A549 (cell line): ENCODE data around the gene PYURF. TPM values are rescaled to one million over a fixed set of nuclear protein-coding genes. Genes with fewer than 3 reads are reported as not detected.
A peak's percentile ranks its signal among the peaks of the same experiment; 100 is the strongest.

Experiments
- ATAC-seq, 2 experiments: fragments of 200-7000 bp in 1 of 2; fragments of >200 bp in 1 of 2; cut with Nextera tagmentation in 1 of 2; cut with Tn5 transposase in 1 of 2; 3 replicates each; pipeline versions ENCODE4 v1.8.0 to v1.9.1; 2018 to 2020; ENCODE audit warnings: mild to moderate bottlenecking in 1 of 2, moderate library complexity in 1 of 2
- CTCF ChIA-PET: fragments of 300-600 bp; sonication (Branson Sonifier 250); formaldehyde crosslinking; extraction: SDS; loops from one replicate; lab custom pipeline; 2021; ENCODE audit warnings: antibody characterized with exemption, inconsistent platforms; lab: Yijun Ruan, JAX
- POLR2A ChIA-PET: fragments of 350-600 bp; formaldehyde crosslinking; extraction: SDS; loops from one replicate; lab custom pipeline; 2021; ENCODE audit warnings: antibody characterized with exemption, inconsistent platforms; lab: Yijun Ruan, JAX
- DNase-seq, 2 experiments: peaks; one replicate each; pipeline versions ENCODE4 v3.0.0 to v3.0.0-alpha.2; 2011 to 2016; ENCODE audit warnings: low read depth in 1 of 2, low spot score in 1 of 2
- FAIRE-seq: peaks from 2 replicates; lab custom pipeline; 2011; peaks lifted over from hg19 to GRCh38; lab: Jason Lieb, UNC
- H3K27ac ChIP-seq, 2 experiments: fragments of >200 bp; sonication (Bioruptor Twin); formaldehyde crosslinking; 3 replicates each; pipeline ENCODE4 v1.5.1; 2016 to 2017
- H3K4me1 ChIP-seq: fragments of >200 bp; sonication (Bioruptor Twin); formaldehyde crosslinking; 3 replicates; pipeline ENCODE4 v1.6.1; 2016
- H3K4me2 ChIP-seq: fragments of >200 bp; sonication (Bioruptor Twin); formaldehyde crosslinking; 3 replicates; pipeline ENCODE4 v1.6.1; 2016
- H3K4me3 ChIP-seq: fragments of >200 bp; sonication (Bioruptor Twin); formaldehyde crosslinking; 3 replicates; pipeline ENCODE4 v1.5.1; 2016
- H3K9me3 ChIP-seq: fragments of >200 bp; sonication (Bioruptor Twin); formaldehyde crosslinking; 3 replicates; pipeline ENCODE4 v1.6.1; 2016
- BCL3 ChIP-seq: fragments of >200 bp; sonication (Bioruptor Twin); formaldehyde crosslinking; IDR thresholded peaks from 3 replicates; pipeline ENCODE4 v1.6.1; 2016
- BHLHE40 ChIP-seq: IDR thresholded peaks from 2 replicates; pipeline ENCODE4 v1.6.1; 2012; ENCODE audit warnings: low read depth, low read length, inconsistent platforms
- CBX8 ChIP-seq: fragments of 200-600 bp; sonication (generic); IDR thresholded peaks from 2 replicates; pipeline ENCODE4 v1.6.1; 2016
- CHD2 ChIP-seq: fragments of 150-350 bp; IDR thresholded peaks from 2 replicates; pipeline ENCODE4 v1.6.1; 2014; ENCODE audit warnings: low read length; ENCODE audit not compliant: partially characterized antibody
- CHD4 ChIP-seq: fragments of 200-600 bp; sonication (generic); IDR thresholded peaks from 2 replicates; pipeline ENCODE4 v1.6.1; 2016; ENCODE audit warnings: antibody characterized with exemption, mild to moderate bottlenecking, borderline replicate concordance
- CTCF ChIP-seq: fragments of >200 bp; sonication (Bioruptor Twin); formaldehyde crosslinking; IDR thresholded peaks from 3 replicates; pipeline ENCODE4 v1.5.1; 2016
- ELK1 ChIP-seq: fragments of 150-350 bp; IDR thresholded peaks from 2 replicates; pipeline ENCODE4 v1.6.1; 2014; ENCODE audit warnings: low read depth, mild to moderate bottlenecking, low read length
- FOSL2 ChIP-seq, 2 experiments: fragments of 450-650 bp in 1 of 2; fragments of >200 bp in 1 of 2; sonication (Bioruptor Twin) in 1 of 2; formaldehyde crosslinking; IDR thresholded peaks; 2 replicates each; pipeline versions ENCODE4 v1.5.0 to v1.6.1; 2016 to 2020; ENCODE audit warnings: mild to moderate bottlenecking in 1 of 2, moderate library complexity in 1 of 2
- HEYL ChIP-seq: fragments of 250-450 bp; sonication (Bioruptor Pico); IDR thresholded peaks from 2 replicates; pipeline ENCODE4 v1.8.0; 2021; ENCODE audit warnings: mild to moderate bottlenecking, moderate library complexity
- HOXB13 ChIP-seq: fragments of 250-450 bp; sonication (Bioruptor Pico); IDR thresholded peaks from 2 replicates; pipeline ENCODE4 v1.5.0; 2020; ENCODE audit warnings: low read depth, mild to moderate bottlenecking, moderate library complexity
- KDM5A ChIP-seq: fragments of 200-600 bp; sonication (generic); IDR thresholded peaks from 2 replicates; pipeline ENCODE4 v1.6.1; 2016; ENCODE audit warnings: antibody characterized with exemption, mild to moderate bottlenecking
- MAFK ChIP-seq: fragments of 450-650 bp; IDR thresholded peaks from 2 replicates; pipeline ENCODE4 v1.6.1; 2014; ENCODE audit not compliant: partially characterized antibody
- MAX ChIP-seq: IDR thresholded peaks from 2 replicates; pipeline ENCODE4 v1.6.1; 2012
- NR3C1 ChIP-seq: fragments of >200 bp; sonication (Bioruptor Twin); formaldehyde crosslinking; IDR thresholded peaks from 3 replicates; pipeline ENCODE4 v1.6.1; 2017
- POLR2A ChIP-seq: IDR thresholded peaks from 2 replicates; pipeline ENCODE4 v1.6.1; 2012; ENCODE audit warnings: mild to moderate bottlenecking, low read length
- RFX5 ChIP-seq: fragments of 450-650 bp; IDR thresholded peaks from 2 replicates; pipeline ENCODE4 v1.7.1; 2014; ENCODE audit warnings: antibody characterized with exemption, mild to moderate bottlenecking, moderate library complexity
- RNF2 ChIP-seq: fragments of 200-600 bp; sonication (generic); IDR thresholded peaks from 2 replicates; pipeline ENCODE4 v1.6.1; 2016; ENCODE audit warnings: low read depth, mild to moderate bottlenecking, antibody characterized with exemption, moderate library complexity, borderline replicate concordance
- TFCP2L1 ChIP-seq: fragments of 250-450 bp; sonication (Bioruptor Pico); IDR thresholded peaks from 2 replicates; pipeline ENCODE4 v1.5.0; 2021; ENCODE audit warnings: mild to moderate bottlenecking
- TP53 ChIP-seq: fragments of 250-450 bp; sonication (Bioruptor Pico); IDR thresholded peaks from 2 replicates; pipeline ENCODE4 v1.5.0; 2021; ENCODE audit warnings: mild to moderate bottlenecking, moderate library complexity
- WGBS: methylation state at CpG from one replicate; pipeline ENCODE4 v1.1.6; 2017; ENCODE audit errors: missing lambda C conversion rate; 5-methylcytosine and 5-hydroxymethylcytosine counted together
- polyA plus RNA-seq, 4 experiments: library from polyadenylated mRNA; depleted of rRNA in 3 of 4; stranded (reverse); fragments of >200 nt; fragmentation: RNase III in 1 of 4; extraction: RNeasy Plus Mini Kit Qiagen cat#74134 plus additional on column Dnase treatment in 1 of 4; gene quantifications; 2 replicates in 3 of 4; 3 replicates in 1 of 4; pipeline ENCODE4 v1.2.3, GENCODE V29; 2011 to 2017

The PYURF gene
- polyA plus RNA-seq, 2 of the 4 experiments (the other 2 are of a cell fraction): 70.2 to 72.7 TPM

GRCh38 chr4:88533937-88534750, 10.6 kb upstream of the PYURF start:
- Histone ChIP-seq H3K4me3 (no peak overlapping the region), H3K27ac (no peak overlapping the region), H3K9me3 (no peaks in the 10 kb centered on the region), H3K4me1 (no peaks in the 10 kb centered on the region), H3K4me2 (no peak overlapping the region)
- no peak for ATAC-seq
- 47% methylated on average over 4 of the region's 4 CpGs for WGBS
- no peak for FAIRE-seq
- ChIA-PET CTCF (interaction anchor here (0.9 to 3.1 kb wide), 3 partner anchors 125 to 490 kb away, joined by 3 to 15 read pairs (median 3); no protein-coding TSS in a partner anchor), POLR2A (no interaction called here)
- no peak for TF ChIP-seq FOSL2 (IDR thresholded peaks at IDR 0.05)
- peak; percentile 36; the same call in 1 of the 2 replicates for TF ChIP-seq FOSL2 (CRISPR knock-in tag; IDR thresholded peaks at IDR 0.05)
- TF ChIP-seq MAX: no peak
- no peak for DNase-seq

GRCh38 chr4:88533088-88533790, 9.7 kb upstream of the PYURF start:
- no peak overlapping the region for H3K4me3 ChIP-seq
- H3K27ac ChIP-seq: no peak overlapping the region
- no peaks in the 10 kb centered on the region for H3K9me3 ChIP-seq
- FAIRE-seq (no peak), ATAC-seq (no peak)
- H3K4me1 ChIP-seq: no peaks in the 10 kb centered on the region
- CTCF ChIA-PET: interaction anchor here (3.1 kb wide), 1 partner anchor 126 kb away, joined by 15 read pairs; no protein-coding TSS in a partner anchor
- WGBS: 74% methylated on average over 6 of the region's 6 CpGs
- TF ChIP-seq RFX5: no peak
- no peak for TF ChIP-seq CBX8
- TF ChIP-seq NR3C1: no peak
- TF ChIP-seq KDM5A: no peak
- TF ChIP-seq CHD2: no peak
- TF ChIP-seq RNF2: no peak
- no peak for TF ChIP-seq BHLHE40
- no peak for TF ChIP-seq CHD4
- TF ChIP-seq POLR2A: no peak
- no peak for TF ChIP-seq HEYL (CRISPR knock-in tag)
- no peak for TF ChIP-seq CTCF
- TF ChIP-seq ELK1: no peak
- TF ChIP-seq, all 56 proteins: peak for 0
- DNase-seq: no peak
- no peak overlapping the region for H3K4me2 ChIP-seq
- POLR2A ChIA-PET: no interaction called here

- Histone ChIP-seq H3K4me1 (0 out of 3 replicates have a peak, but pooled peaks cover under 1% of the 10 kb centered on the region), H3K27ac (no peak overlapping the region), H3K4me2 (no peak overlapping the region), H3K9me3 (no peaks in the 10 kb centered on the region), H3K4me3 (no peak overlapping the region)
- WGBS: 49% methylated on average over 3 of the region's 3 CpGs
- DNase-seq (no peak), ATAC-seq (no peak), FAIRE-seq (no peak)
- CTCF ChIA-PET: interaction anchor here (0.9 to 3.1 kb wide), 4 partner anchors 8 to 492 kb away, joined by 3 to 15 read pairs (median 10); no protein-coding TSS in a partner anchor
- no peak for TF ChIP-seq HEYL (CRISPR knock-in tag)
- TF ChIP-seq TFCP2L1 (CRISPR knock-in tag): no peak
- no peak for TF ChIP-seq RNF2
- TF ChIP-seq CHD4: no peak
- TF ChIP-seq CBX8: no peak
- no peak for TF ChIP-seq TP53 (CRISPR knock-in tag)
- TF ChIP-seq BHLHE40: no peak
- TF ChIP-seq BCL3: no peak
- TF ChIP-seq HOXB13 (CRISPR knock-in tag): no peak
- TF ChIP-seq MAFK: no peak
- POLR2A ChIA-PET: no interaction called here
These were observed 8.0 kb upstream of the PYURF start for GRCh38 chr4:88531549-88531948.
